HL-60/S4 (cell line): Measurements from ENCODE around the gene TAOK2.
"Not testable (repeated sequence)": the region's sequence is repeated elsewhere in the genome, so short reads cannot be mapped to it uniquely, and the experiment has no call there.

Source experiments
- in situ Hi-C: fragments of 300-500 bp; cut with MboI; formaldehyde crosslinking; loops from 2 replicates; pipeline ENCODE4 v1.14.3; 2022; ENCODE audit warnings: low sequenced_read_pairs

The TAOK2 gene

GRCh38 chr16:29973384-29974246 is at the start of gene TAOK2:
Gene TAOK2, plus strand, starts transcription at chr16:29973868. Its CDS starts 3,905 bp downstream, at chr16:29977773.
- in situ Hi-C loops, result no loop called here

- in situ Hi-C loops, result no loop called here
Observed at GRCh38 chr16:29925105-29925756, 48.4 kb upstream of the TAOK2 start.

GRCh38 chr16:29925781-29926710 is 47.6 kb upstream of the TAOK2 start, which contains the start of gene KCTD13:
Gene KCTD13, minus strand, starts transcription at chr16:29926226. Its CDS starts 193 bp downstream, at chr16:29926033.
- in situ Hi-C loops, result no loop called here

GRCh38 chr16:29926711-29927052 is 47.0 kb upstream of the TAOK2 start:
- in situ Hi-C loops, result no loop called here

GRCh38 chr16:29927070-29927905 is 46.4 kb upstream of the TAOK2 start:
- in situ Hi-C loops, result no loop called here

- in situ Hi-C loops, result not testable (repeated sequence)
Observed at GRCh38 chr16:29931750-29932149, 41.9 kb upstream of the TAOK2 start.

GRCh38 chr16:29940656-29941055 is 33.0 kb upstream of the TAOK2 start:
- in situ Hi-C loops, result no loop called here

- in situ Hi-C loops, result no loop called here
Observed at GRCh38 chr16:29943846-29944799, 29.5 kb upstream of the TAOK2 start.

GRCh38 chr16:29947897-29948296 is 25.8 kb upstream of the TAOK2 start:
- in situ Hi-C loops, result no loop called here

GRCh38 chr16:29950806-29951461 is 22.7 kb upstream of the TAOK2 start:
- in situ Hi-C loops, result no loop called here

- in situ Hi-C loops, result no loop called here
Observed at GRCh38 chr16:29951625-29952365, 21.9 kb upstream of the TAOK2 start.

GRCh38 chr16:29958756-29959155 is 14.9 kb upstream of the TAOK2 start:
- in situ Hi-C loops, result no loop called here

GRCh38 chr16:29959293-29959692 is 14.4 kb upstream of the TAOK2 start:
- in situ Hi-C loops, result no loop called here

- in situ Hi-C loops, result not testable (repeated sequence)
Observed at GRCh38 chr16:29959821-29960220, 13.8 kb upstream of the TAOK2 start.

- in situ Hi-C loops, result no loop called here
Observed at GRCh38 chr16:29961127-29961478, 12.6 kb upstream of the TAOK2 start.

GRCh38 chr16:29961479-29962343 is 12.0 kb upstream of the TAOK2 start, which contains the start of gene TMEM219:
Gene TMEM219, plus strand, starts transcription at chr16:29962079. Its CDS starts 1,065 bp downstream, at chr16:29963144.
- in situ Hi-C loops, result no loop called here
